KOPT-K1 (cell line): ENCODE results near the gene PPARGC1A.

Experiments
- H3K27ac ChIP-seq: fragments of 200-600 bp; sonication (generic); 2 replicates; pipeline ENCODE4 v1.5.1; 2016; ENCODE audit warnings: antibody characterized with exemption, mild to moderate bottlenecking, low read depth, low read length; ENCODE audit not compliant: poor library complexity, severe bottlenecking
- H3K36me3 ChIP-seq: fragments of 200-600 bp; sonication (generic); 2 replicates; pipeline ENCODE4 v1.5.1; 2017; ENCODE audit warnings: antibody characterized with exemption, mild to moderate bottlenecking, low read length, moderate library complexity; ENCODE audit not compliant: insufficient read depth
- H3K9me3 ChIP-seq: fragments of 200-600 bp; sonication (generic); 2 replicates; pipeline ENCODE4 v1.5.1; 2017; ENCODE audit warnings: antibody characterized with exemption, low read length, mild to moderate bottlenecking; ENCODE audit not compliant: insufficient read depth, poor library complexity, severe bottlenecking

Gene PPARGC1A

GRCh38 chr4:23762551-23762950, 127.3 kb downstream of the PPARGC1A start:
- H3K27ac ChIP-seq: no peak overlapping the region
- H3K36me3 ChIP-seq: no peaks in the 10 kb centered on the region
- H3K9me3 ChIP-seq: no peaks in the 10 kb centered on the region

GRCh38 chr4:23759066-23759465, 130.8 kb downstream of the PPARGC1A start:
- Histone ChIP-seq H3K9me3 (no peaks in the 10 kb centered on the region), H3K36me3 (no peaks in the 10 kb centered on the region), H3K27ac (no peak overlapping the region)

- no peak overlapping the region for H3K27ac ChIP-seq
- no peaks in the 10 kb centered on the region for H3K9me3 ChIP-seq
- H3K36me3 ChIP-seq: no peaks in the 10 kb centered on the region
Observed at GRCh38 chr4:23754688-23755087, 135.2 kb downstream of the PPARGC1A start.

GRCh38 chr4:23750125-23750524, 139.7 kb downstream of the PPARGC1A start:
- no peak overlapping the region for H3K27ac ChIP-seq
- no peaks in the 10 kb centered on the region for H3K36me3 ChIP-seq
- no peaks in the 10 kb centered on the region for H3K9me3 ChIP-seq

- no peaks in the 10 kb centered on the region for H3K9me3 ChIP-seq
- no peak overlapping the region for H3K27ac ChIP-seq
- H3K36me3 ChIP-seq: no peaks in the 10 kb centered on the region
Observed at GRCh38 chr4:23747281-23747735, 142.5 kb downstream of the PPARGC1A start.

GRCh38 chr4:23746672-23747071, 143.2 kb downstream of the PPARGC1A start:
- H3K27ac ChIP-seq: no peak overlapping the region
- H3K36me3 ChIP-seq: no peaks in the 10 kb centered on the region
- no peaks in the 10 kb centered on the region for H3K9me3 ChIP-seq

- Histone ChIP-seq H3K36me3 (no peaks in the 10 kb centered on the region), H3K9me3 (no peaks in the 10 kb centered on the region)
Observed at GRCh38 chr4:23746027-23746426, 143.8 kb downstream of the PPARGC1A start.

GRCh38 chr4:23745377-23745776, 144.5 kb downstream of the PPARGC1A start:
- H3K9me3 ChIP-seq: no peaks in the 10 kb centered on the region
- H3K27ac ChIP-seq: no peak overlapping the region
- H3K36me3 ChIP-seq: no peaks in the 10 kb centered on the region

More at GRCh38 chr4:23746027-23746426, 143.8 kb downstream of the PPARGC1A start:
- no peak overlapping the region for H3K27ac ChIP-seq
